Measurements from ENCODE around the gene ELAVL2. TPM values are rescaled to one million over a fixed set of nuclear protein-coding genes. Genes with fewer than 3 reads are reported as not detected.

ELAVL2 gene
- total RNA-seq, 1 donor from 2014 or later, result not detected

GRCh38 chr9:23693374-23693773 lies 132.7 kb downstream of the ELAVL2 start:
- Histone ChIP-seq H3K4me3 (no peak overlapping the region), H3K36me3 (no peaks in the 10 kb centered on the region), H3K4me1 (no peaks in the 10 kb centered on the region), H3K27ac (no peak overlapping the region), H3K9me3 (no peaks in the 10 kb centered on the region), H3K27me3 (ENCODE audit: low read depth) (no peaks in the 10 kb centered on the region)
- intact Hi-C loops (cut with DNase I), result no loop called here
- ATAC-seq, result no peak
- TF ChIP-seq, protein P1, sequence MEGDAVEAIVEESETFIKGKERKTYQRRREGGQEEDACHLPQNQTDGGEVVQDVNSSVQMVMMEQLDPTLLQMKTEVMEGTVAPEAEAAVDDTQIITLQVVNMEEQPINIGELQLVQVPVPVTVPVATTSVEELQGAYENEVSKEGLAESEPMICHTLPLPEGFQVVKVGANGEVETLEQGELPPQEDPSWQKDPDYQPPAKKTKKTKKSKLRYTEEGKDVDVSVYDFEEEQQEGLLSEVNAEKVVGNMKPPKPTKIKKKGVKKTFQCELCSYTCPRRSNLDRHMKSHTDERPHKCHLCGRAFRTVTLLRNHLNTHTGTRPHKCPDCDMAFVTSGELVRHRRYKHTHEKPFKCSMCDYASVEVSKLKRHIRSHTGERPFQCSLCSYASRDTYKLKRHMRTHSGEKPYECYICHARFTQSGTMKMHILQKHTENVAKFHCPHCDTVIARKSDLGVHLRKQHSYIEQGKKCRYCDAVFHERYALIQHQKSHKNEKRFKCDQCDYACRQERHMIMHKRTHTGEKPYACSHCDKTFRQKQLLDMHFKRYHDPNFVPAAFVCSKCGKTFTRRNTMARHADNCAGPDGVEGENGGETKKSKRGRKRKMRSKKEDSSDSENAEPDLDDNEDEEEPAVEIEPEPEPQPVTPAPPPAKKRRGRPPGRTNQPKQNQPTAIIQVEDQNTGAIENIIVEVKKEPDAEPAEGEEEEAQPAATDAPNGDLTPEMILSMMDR (IDR thresholded peaks at IDR 0.05), result no peak
- DNase-seq, result no peak

GRCh38 chr9:23686896-23687295 lies 139.1 kb downstream of the ELAVL2 start:
- TF ChIP-seq, protein P1 (IDR thresholded peaks at IDR 0.05), result no peak
- Histone ChIP-seq H3K27ac (no peak overlapping the region), H3K9me3 (no peaks in the 10 kb centered on the region), H3K4me1 (no peaks in the 10 kb centered on the region), H3K36me3 (no peaks in the 10 kb centered on the region), H3K4me3 (no peak overlapping the region), H3K27me3 (ENCODE audit: low read depth) (no peaks in the 10 kb centered on the region)
- DNase-seq (no peak), ATAC-seq (no peak)
- intact Hi-C loops (cut with DNase I), result no loop called here

- Histone ChIP-seq H3K9me3 (no peaks in the 10 kb centered on the region), H3K36me3 (no peaks in the 10 kb centered on the region), H3K27me3 (ENCODE audit: low read depth) (no peaks in the 10 kb centered on the region), H3K4me3 (no peak overlapping the region), H3K4me1 (no peaks in the 10 kb centered on the region), H3K27ac (no peak overlapping the region)
- TF ChIP-seq, protein P1 (IDR thresholded peaks at IDR 0.05), result no peak
- no peak for ATAC-seq
- no peak for DNase-seq
- intact Hi-C loops (cut with DNase I), result no loop called here
These were observed 139.8 kb downstream of the ELAVL2 start for GRCh38 chr9:23686257-23686656.

GRCh38 chr9:23683611-23684061 lies 142.4 kb downstream of the ELAVL2 start:
- no peak overlapping the region for H3K27ac ChIP-seq
- intact Hi-C loops (cut with DNase I), result no loop called here
- DNase-seq, result no peak
- H3K36me3 ChIP-seq, result no peaks in the 10 kb centered on the region
- no peak for ATAC-seq
- no peaks in the 10 kb centered on the region for H3K9me3 ChIP-seq
- no peaks in the 10 kb centered on the region for H3K27me3 ChIP-seq (ENCODE audit: low read depth)
- no peaks in the 10 kb centered on the region for H3K4me1 ChIP-seq
- no peak overlapping the region for H3K4me3 ChIP-seq
- TF ChIP-seq, protein P1 (IDR thresholded peaks at IDR 0.05), result no peak

GRCh38 chr9:23682891-23683431 lies 143.1 kb downstream of the ELAVL2 start:
- DNase-seq (no peak), ATAC-seq (no peak)
- Histone ChIP-seq H3K4me3 (no peak overlapping the region), H3K36me3 (no peaks in the 10 kb centered on the region), H3K9me3 (no peaks in the 10 kb centered on the region), H3K4me1 (no peaks in the 10 kb centered on the region), H3K27ac (no peak overlapping the region), H3K27me3 (ENCODE audit: low read depth) (no peaks in the 10 kb centered on the region)
- intact Hi-C loops (cut with DNase I), result no loop called here
- TF ChIP-seq, protein P1 (IDR thresholded peaks at IDR 0.05), result no peak
